ENCODE measurements around the gene UBE2U.
"Not testable (repeated sequence)": the region's sequence is repeated elsewhere in the genome, so short reads cannot be mapped to it uniquely, and the experiment has no call there.

UBE2U gene

DNA sequence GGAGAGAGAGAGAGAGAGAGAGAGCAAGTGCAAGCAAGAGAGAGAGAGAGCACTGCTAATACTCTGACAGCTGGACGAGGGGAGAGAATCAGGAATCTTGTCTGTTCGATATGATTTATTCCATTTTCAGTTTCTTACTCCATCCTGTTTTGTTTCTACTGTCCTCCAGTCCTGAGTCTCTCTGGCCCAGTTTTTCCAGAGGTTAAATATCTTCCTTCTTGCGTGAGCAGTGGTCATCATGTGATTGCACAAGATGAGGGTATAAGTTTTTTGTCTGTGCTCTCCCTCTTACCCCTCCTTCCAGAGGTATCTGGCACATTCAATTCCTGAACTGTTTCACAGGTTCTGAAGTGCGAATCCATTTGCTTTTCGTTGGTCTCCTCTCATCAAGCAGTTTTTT is 16.8 kb downstream of the UBE2U start:
- no peak overlapping the region for H3K4me3 ChIP-seq (ENCODE audit: low read depth in 1 of 2, low read length in 1 of 2)
- no peak overlapping the region for H3K27ac ChIP-seq
- H3K4me1 ChIP-seq (ENCODE audit: control insufficient read depth in 1 of 2, insufficient read depth in 1 of 2, low read depth in 1 of 2, low read length in 1 of 2) = no peaks in the 10 kb centered on the region
- TF ChIP-seq, protein P1, sequence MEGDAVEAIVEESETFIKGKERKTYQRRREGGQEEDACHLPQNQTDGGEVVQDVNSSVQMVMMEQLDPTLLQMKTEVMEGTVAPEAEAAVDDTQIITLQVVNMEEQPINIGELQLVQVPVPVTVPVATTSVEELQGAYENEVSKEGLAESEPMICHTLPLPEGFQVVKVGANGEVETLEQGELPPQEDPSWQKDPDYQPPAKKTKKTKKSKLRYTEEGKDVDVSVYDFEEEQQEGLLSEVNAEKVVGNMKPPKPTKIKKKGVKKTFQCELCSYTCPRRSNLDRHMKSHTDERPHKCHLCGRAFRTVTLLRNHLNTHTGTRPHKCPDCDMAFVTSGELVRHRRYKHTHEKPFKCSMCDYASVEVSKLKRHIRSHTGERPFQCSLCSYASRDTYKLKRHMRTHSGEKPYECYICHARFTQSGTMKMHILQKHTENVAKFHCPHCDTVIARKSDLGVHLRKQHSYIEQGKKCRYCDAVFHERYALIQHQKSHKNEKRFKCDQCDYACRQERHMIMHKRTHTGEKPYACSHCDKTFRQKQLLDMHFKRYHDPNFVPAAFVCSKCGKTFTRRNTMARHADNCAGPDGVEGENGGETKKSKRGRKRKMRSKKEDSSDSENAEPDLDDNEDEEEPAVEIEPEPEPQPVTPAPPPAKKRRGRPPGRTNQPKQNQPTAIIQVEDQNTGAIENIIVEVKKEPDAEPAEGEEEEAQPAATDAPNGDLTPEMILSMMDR (IDR thresholded peaks at IDR 0.05) = no peak
- H3K36me3 ChIP-seq = no peaks in the 10 kb centered on the region
- no peaks in the 10 kb centered on the region for H3K9me3 ChIP-seq
- no peaks in the 10 kb centered on the region for H3K27me3 ChIP-seq

- TF ChIP-seq, protein P1 (IDR thresholded peaks at IDR 0.05) = no peak
- Histone ChIP-seq H3K27me3 (no peaks in the 10 kb centered on the region), H3K4me1 (ENCODE audit: control insufficient read depth in 1 of 2, insufficient read depth in 1 of 2, low read depth in 1 of 2, low read length in 1 of 2) (no peaks in the 10 kb centered on the region), H3K27ac (no peak overlapping the region), H3K36me3 (no peaks in the 10 kb centered on the region), H3K4me3 (ENCODE audit: low read depth in 1 of 2, low read length in 1 of 2) (no peak overlapping the region), H3K9me3 (no peaks in the 10 kb centered on the region)
Measured at GRCh38 chr1:64223329-64224151, 20.1 kb downstream of the UBE2U start.

DNA sequence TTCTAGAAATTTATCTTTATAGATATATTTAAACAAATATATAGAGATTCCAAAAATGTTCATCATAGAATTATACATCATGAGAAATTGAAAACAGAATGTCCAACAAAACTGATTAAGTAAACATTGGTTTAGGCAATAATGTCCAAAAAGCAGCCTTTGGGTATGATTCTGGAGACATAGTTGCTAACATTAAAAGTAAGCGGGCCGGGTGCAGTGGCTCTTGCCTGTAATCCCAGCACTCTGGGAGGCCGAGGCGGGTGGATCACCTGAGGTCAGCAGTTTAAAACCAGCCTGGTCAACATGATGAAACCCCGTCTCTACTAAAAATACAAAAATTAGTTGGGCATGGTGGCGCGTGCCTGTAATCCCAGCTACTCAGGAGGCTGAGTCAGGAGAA is 20.8 kb downstream of the UBE2U start:
- not testable (repeated sequence) for H3K4me1 ChIP-seq (ENCODE audit: control insufficient read depth in 1 of 2, insufficient read depth in 1 of 2, low read depth in 1 of 2, low read length in 1 of 2); H3K4me3 ChIP-seq (ENCODE audit: low read depth in 1 of 2, low read length in 1 of 2); H3K36me3 ChIP-seq; H3K27ac ChIP-seq; H3K9me3 ChIP-seq; H3K27me3 ChIP-seq

DNA sequence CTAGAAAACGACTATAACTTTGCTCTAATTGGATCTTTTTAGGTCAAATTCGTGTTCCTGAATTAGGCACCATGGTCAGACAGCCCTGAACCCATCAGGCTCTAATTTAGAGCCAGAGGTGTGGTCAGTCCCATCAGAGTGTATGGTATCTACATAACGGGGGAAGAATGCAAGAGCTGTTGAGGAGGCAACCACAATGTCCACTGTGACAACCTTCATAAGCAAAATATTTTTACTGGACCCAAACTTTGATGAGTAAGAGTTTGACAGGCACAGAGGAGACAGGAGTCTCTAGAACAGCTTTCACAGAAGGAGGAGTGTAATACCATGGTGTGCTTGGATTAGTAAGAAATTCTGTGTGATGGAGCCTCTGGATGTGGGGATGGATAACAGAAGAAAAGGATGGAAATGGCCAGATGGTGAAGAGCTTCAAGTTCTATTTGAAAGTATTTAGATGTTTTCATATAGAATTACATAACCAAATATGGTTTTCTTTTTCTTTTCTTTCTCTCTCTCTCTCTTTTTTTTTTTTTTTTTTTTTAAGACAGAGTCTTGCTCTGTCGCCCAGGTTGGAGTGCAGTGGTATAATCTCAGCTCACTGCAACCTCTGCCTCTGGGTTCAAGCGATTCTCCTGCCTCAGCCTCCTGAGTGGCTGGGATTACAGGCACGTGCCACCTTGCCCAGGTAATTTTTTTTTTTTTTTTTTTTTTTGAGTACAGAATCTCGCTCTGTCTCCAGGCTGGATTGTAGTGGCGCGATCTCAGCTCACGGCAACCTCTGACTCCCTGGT is 24.9 kb downstream of the UBE2U start:
- H3K9me3 ChIP-seq = no peaks in the 10 kb centered on the region
- TF ChIP-seq, protein P1 (IDR thresholded peaks at IDR 0.05) = no peak
- peaks cover 14 to 21% of the 10 kb centered on the region in 2 experiments for H3K4me1 ChIP-seq (ENCODE audit: control insufficient read depth in 1 of 2, insufficient read depth in 1 of 2, low read depth in 1 of 2, low read length in 1 of 2)
- H3K36me3 ChIP-seq = no peaks in the 10 kb centered on the region
- no peak overlapping the region for H3K27ac ChIP-seq
- no peaks in the 10 kb centered on the region for H3K27me3 ChIP-seq
- H3K4me3 ChIP-seq (ENCODE audit: low read depth in 1 of 2, low read length in 1 of 2) = no peak overlapping the region

DNA sequence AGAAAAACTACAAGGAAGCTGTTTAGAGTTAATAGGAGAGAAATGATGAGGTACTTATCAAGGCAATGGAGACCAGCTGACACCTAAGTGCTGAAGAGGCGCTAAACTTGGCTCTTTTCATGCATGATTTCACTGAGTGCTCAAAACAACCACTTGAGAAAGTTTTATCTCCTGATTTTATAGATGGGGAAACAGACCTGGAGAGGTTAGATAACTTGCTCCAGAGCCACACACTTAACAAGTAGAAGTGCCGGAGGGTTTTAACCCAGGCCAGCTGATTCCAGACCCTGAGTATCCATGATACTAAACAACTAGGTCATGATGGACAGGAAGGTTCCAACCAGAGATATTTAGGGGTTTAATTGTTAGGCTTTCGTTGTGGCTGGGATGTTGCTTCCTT is 25.9 kb downstream of the UBE2U start:
- Histone ChIP-seq H3K4me1 (ENCODE audit: control insufficient read depth in 1 of 2, insufficient read depth in 1 of 2, low read depth in 1 of 2, low read length in 1 of 2) (peaks cover 14 to 21% of the 10 kb centered on the region in 2 experiments), H3K4me3 (ENCODE audit: low read depth in 1 of 2, low read length in 1 of 2) (no peak overlapping the region), H3K9me3 (no peaks in the 10 kb centered on the region), H3K27me3 (no peaks in the 10 kb centered on the region), H3K36me3 (no peaks in the 10 kb centered on the region), H3K27ac (no peak overlapping the region)
- TF ChIP-seq, protein P1 (IDR thresholded peaks at IDR 0.05) = no peak

GRCh38 chr1:64231153-64231552 is 27.7 kb downstream of the UBE2U start:
- H3K9me3 ChIP-seq = no peaks in the 10 kb centered on the region
- TF ChIP-seq, protein P1 (IDR thresholded peaks at IDR 0.05) = no peak
- H3K4me3 ChIP-seq (ENCODE audit: low read depth in 1 of 2, low read length in 1 of 2) = no peak overlapping the region
- H3K27me3 ChIP-seq = no peaks in the 10 kb centered on the region
- H3K4me1 ChIP-seq (ENCODE audit: control insufficient read depth in 1 of 2, insufficient read depth in 1 of 2, low read depth in 1 of 2, low read length in 1 of 2) = peaks cover 22 to 37% of the 10 kb centered on the region in 2 experiments
- peak overlapping the region; percentile 45 for H3K27ac ChIP-seq
- H3K36me3 ChIP-seq = no peaks in the 10 kb centered on the region

Measured in neutrophil (primary cell).